ENCODE results near the gene SMIM24.
"Not testable (repeated sequence)": the region's sequence is repeated elsewhere in the genome, so short reads cannot be mapped to it uniquely, and the experiment has no call there.

SMIM24 gene

DNA sequence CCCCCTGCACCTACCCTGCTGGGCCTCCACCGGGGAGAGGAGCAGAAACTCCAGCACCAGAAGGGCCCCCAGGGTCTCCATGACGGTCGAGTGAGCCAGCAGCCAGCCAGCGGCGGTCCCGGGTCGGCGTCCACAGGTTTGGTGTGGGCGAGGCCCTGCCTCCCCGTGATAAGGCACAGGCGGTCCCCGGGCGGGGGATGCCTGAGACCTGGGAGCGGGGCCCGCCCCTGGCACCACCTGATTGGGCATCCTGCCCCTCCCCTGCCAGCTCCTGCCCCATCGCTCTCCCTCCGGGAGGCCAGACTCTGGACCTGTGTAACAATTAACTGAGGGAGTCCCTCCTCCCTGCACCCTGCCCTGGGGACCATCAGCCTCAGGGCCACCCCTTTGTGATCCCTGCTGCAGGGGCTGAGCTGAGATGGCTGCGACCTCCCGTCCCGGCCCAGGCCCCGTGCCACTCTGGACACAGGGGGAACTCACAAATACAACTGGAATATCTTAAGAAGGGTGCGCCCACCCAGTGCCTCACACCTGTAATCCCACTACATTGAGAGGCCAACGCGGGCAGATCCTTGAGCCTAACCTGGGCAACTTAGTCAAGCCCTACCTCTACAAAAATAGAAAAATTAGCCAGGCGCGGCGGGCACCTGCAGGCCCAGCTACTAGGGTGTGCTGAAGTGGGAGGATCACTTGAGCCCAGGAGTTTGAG lies at the start of gene SMIM24:
TSS of gene SMIM24 (minus strand) at position 143 of the 709 bp plus-strand sequence. CDS start at position 81, 62 bp downstream.
- no peak for DNase-seq

DNA sequence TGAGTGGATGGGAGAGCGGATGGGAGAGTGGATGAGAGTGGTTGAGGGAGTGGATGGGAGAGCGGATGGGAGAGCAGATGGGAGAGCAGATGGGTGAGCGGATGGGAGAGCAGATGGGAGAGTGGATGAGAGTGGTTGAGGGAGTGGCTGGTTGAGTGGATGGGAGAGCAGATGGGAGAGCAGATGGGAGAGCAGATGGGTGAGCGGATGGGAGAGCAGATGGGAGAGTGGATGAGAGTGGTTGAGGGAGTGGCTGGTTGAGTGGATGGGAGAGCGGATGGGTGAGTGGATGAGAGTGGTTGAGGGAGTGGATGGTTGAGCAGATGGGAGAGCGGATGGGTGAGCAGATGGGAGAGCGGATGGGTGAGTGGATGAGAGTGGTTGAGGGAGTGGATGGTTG lies 49.0 kb upstream of the SMIM24 start:
- not testable (repeated sequence) for DNase-seq

DNA sequence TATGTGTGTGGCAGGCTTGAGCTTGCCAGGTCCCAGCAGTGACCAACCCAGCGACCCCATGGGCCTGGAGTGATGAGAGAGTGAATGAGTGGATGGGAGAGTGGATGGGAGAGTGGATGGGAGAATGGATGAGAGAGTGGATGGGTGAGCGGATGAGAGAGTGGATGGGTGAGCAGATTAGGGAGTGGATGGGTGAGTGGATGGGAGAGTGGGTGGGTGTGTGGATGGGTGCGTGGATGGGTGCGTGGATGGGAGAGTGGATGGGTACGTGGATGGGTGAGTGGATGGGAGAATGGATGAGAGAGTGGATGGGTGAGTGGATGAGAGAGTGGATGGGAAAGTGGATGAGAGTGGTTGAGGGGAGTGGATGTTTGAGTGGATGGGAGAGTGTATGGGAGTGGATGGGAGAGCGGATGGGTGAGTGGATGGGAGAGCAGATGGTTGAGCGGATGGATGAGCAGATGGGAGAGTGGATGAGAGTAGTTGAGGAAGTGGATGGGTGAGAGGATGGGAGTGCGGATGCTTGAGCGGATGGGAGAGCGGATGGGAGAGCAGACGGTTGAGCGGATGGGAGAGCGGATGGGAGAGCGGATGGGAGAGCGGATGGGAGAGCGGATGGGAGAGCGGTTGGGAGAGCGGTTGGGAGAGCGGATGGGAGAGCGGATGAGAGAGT lies 48.4 kb upstream of the SMIM24 start:
- no peak for DNase-seq

- no peak for DNase-seq
These were observed 47.8 kb upstream of the SMIM24 start for GRCh38 chr19:3528080-3528479.

GRCh38 chr19:3527238-3527910 lies 47.0 kb upstream of the SMIM24 start:
- no peak for DNase-seq

- DNase-seq, result no peak
These were observed 46.3 kb upstream of the SMIM24 start for GRCh38 chr19:3526507-3527237.

DNA sequence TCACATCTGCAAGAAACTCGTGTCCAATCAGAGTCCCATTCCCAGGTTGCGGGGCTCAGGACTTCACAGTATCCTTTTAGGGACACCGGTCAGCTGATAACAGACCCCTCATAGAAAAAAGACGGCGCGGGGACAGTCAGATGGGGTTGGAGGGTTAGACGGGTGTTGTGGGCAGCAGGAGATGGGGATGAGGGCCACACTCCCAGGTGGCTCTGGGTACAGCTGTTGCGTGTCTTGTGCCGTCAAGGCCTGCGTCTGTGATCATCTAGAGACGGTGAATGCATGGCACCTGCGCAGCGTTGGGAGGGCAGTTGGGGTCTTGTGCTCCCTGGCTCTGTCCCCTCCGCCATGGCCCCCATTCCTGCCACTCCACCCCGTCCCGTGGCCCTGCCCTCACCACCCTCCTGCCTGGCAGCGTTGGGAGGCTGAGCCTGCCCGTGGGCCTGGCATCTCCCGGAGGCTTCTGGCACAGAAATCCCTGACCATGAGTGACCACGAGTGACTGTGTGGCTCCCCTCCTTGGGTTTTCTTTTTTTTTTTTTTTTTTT lies 44.7 kb upstream of the SMIM24 start:
- DNase-seq, result no peak

DNA sequence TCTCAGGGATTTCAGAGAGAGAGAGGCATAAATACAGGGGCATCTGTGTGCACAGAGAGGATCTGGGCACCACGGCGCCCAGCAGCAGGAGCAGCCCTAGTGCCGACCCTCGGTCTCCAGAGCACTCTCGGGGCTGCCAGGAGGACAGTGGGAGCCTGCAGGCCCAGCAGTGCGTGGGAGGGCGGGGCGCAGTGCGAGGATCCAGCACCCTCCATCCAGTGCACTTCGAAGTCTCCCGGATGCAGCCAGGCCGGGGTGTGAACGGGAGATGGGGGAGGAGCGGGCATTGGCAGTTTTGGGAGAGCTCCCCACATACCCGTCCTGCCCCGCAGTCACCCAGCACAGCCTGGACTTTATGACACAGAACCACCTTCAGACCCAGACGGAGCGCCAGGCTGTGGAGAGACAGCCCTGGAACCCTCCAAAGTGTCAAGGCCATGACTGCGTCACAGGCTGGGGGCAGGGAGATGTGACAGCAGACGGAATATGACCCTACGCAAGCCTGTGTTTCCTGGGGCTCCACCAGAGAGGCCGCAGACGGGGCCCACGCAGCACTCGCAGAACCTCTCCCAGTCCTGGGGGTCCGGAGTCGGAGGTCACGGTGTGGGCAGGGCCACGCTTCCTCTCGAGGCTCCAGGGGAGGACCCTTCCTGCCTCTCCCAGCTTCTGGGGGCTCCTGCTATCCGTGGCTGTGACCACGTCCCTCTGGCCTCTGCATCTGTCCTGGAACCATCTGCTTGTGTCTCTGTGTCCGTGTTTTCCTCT lies 43.9 kb upstream of the SMIM24 start:
- DNase-seq, result no peak

DNA sequence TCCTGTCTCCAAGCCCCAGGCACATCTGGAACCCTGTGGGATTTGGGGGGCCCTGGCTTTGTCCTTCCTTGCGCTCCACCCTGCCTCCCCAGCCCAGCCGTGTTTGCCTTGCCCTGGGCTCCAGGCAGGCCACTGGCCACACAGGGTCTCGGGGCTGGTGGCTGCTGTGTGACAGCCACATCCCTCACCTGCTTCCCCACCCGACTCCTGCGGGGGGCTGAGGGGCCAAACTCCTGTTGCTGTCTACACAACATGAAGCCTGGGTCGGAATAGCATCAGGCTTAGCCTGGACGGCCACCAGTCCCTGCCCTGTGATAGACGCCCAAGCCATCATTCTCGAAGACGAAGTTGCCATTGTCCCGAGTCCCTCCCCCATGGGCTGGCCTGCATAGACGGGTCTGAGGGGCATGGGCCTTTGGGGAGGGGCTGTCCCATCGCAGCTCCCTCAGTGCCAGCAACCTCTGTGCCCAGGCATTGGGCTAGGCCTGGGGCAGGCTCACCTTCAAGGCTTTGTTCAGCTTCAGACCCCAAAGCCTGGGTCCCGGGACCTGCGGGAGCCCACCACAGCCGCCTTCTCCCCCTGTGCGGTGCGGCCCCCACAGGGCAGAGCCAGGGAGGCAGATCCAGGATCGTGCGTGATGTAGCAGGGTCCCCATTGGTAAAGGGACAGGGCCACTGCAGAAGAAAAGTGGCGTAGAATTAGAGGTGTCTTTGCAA lies 43.2 kb upstream of the SMIM24 start:
- no peak for DNase-seq

DNA sequence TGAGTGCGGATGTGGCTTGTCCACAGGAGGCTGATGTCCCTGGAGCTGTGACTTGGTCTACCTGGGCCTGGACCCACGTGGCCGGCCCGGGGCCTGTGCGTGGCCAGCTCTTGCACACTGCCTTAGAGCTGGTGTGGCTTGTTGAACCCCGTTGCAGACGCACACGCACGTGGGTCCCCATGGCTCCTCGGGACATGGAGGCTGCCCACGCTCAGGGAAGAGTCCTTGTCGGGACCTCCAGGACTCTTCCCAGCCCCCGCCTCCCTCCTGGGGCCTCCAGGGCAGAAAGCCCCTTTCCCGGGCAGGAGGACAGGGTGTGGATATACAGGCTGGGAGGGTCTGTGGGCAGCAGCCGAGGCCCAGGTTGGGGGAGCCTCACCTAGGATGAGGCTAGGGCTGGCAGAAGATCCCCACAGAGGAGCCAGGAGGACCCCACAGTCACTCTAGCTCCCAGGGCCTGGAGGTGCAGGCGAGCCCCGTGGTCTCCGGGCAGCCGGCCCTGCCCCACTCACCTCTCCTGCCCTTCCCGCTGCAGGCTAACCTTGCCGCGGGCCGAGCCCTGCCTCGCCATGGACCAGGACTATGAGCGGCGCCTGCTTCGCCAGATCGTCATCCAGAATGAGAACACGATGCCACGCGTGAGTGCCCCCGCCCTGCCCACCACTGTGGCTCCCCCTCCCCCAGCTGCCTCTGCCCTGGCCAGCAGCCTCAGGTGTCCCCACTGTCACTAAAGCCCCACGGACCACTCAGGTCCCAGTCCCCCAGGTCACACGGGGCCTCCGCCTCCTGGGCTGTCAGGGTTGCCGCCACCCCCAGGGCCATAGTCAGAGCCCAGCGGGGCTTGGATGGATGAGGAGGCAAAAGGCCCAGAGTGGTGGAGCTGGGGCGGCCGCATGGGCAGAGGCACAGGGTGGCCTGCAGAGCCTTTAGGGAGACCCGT lies 42.4 kb upstream of the SMIM24 start:
- no peak for DNase-seq

- no peak for DNase-seq
These were observed 40.8 kb upstream of the SMIM24 start for GRCh38 chr19:3521104-3521445.

DNA sequence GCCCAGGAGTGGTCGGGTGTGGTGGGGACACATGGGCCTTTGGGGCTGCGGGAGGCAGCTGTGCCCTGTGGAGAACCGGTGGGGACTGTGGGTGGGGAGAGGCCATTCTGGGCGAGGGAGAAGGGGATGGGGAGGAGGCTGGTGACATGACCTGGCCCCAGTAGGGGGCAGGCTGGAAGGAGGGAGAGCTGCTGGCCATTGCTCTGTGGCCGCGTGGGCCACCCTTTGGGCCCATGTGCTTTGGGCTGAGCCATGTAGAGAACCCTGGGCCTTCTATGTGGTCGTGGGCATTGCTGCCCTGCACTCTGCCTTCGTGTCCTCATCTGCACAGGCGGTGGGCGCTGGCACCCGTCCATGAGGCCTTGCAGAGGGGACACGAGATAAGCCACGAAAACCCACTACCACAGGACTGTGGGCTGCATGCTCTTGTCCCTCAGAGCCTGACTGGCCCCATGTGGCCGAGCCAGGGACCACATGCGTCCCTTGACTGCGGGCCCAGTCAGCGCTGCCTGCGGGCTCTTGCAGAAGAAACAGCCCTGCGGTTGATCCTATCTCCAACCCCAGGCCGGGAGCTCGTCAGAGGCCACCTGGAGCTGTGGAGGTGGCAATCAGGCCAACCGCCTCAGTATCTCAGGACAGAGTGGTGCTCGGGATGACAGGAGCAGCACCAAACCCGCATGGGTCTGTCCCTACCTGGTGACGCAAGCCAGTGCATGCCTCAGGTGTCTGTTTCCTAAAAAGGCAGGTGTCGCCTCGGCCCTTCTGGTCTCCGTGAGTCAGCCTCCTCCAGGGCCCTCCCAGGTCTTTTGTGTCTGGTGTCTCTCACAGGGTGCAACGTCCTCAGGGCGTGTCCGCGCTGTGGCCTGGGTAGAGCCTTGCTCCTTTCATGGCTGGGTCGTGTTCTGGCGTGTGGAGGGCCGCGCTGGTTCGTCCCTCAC lies 40.1 kb upstream of the SMIM24 start:
- DNase-seq, result no peak

- DNase-seq, result no peak
These were observed 38.8 kb upstream of the SMIM24 start for GRCh38 chr19:3519126-3519525.

DNA sequence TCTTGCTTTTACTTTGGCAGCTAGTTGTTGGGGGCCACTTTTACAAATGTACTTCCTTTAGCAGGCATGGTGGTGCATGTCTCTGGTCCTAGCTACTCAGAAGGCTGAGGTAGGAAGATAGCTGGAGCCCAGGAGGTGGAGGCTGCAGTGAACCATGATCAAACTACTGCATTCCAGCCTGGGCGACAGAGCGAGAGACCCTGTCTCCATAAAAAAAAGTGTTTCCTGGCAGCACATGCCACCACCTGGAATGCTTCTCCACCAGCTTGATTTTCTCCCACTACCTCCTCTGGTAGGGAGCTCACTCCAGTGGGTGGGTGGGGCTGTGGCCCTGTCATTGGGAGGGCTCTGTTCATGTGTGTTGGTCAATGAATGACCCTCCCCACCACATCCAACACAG lies 38.3 kb upstream of the SMIM24 start:
- no peak for DNase-seq

DNA sequence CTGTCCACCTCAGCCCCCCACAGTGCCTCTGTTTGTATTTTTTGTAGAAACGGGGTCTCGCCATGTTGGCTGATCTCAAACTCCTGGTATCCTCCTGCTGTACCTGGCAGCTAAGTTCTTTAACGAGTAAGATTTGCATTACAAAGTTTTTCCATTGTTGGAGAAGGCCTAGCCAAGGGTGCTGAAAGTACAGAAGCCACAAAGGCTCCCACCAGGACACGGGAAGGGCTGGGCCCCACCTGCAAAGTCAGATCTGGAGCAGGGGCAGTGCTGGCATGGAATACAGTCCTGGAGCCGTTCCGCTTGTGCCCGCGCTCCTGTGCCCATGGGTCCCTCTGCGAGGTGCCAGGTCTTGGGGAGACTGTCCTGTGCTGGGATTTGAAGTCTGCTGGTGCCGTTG lies 37.9 kb upstream of the SMIM24 start:
- DNase-seq, result no peak

- DNase-seq, result no peak
These were observed 37.3 kb upstream of the SMIM24 start for GRCh38 chr19:3517638-3518037.

DNA sequence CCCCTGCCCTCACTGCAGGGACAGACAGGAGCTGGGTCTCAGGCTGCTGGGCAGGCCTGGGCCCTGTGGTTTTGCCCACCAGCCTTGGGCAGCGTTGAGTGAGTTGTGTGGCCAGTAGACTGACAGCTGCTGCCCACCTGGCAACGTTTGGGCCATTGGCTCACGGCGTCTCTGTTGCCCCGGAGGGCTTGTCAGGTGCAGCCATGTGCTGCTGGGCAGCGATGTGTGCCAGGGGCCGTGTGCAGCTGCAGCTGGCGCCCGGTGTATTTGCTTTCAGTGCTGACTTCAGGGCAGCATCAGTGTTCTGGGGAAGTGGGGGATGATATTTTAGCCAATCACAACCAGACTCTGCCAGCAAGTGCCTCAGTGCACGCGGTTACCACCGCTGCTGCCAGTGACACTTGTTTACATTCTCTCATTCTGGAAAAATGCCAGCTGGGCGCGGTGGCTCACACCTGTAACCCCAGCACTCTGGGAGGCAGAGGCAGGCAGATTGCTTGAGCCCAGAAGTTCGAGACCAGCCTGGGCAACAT lies 36.4 kb upstream of the SMIM24 start:
- DNase-seq, result peak; percentile 58 to 63

GRCh38 chr19:3515891-3516422 lies 35.6 kb upstream of the SMIM24 start:
- DNase-seq, result no peak

DNA sequence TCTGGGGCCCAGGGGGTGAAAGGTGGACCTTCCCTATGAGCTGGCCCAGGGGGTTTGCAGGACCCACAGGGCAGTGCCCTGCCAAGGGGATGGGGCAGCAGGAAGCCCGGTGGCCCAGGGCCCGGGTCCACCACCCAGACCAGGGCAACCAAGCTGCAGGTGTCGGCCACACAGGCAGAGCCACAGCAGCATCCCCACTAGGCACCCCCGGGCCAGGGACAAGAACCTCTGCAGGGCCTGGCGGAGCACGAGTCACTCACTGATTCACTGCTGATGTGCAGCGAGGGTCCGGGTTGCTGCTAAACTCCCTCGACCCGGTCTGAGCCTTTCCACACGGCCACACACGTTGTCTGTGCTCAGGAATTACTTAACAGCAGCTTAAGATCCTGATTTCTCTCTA lies 34.6 kb upstream of the SMIM24 start:
- no peak for DNase-seq

Measured in CD4-positive, alpha-beta T cell treated with Interferon alpha-2 for 1 hour (primary cell).